ENCODE data around the gene RCAN1. TPM values are rescaled to one million over a fixed set of nuclear protein-coding genes. Genes with fewer than 3 reads are reported as not detected.

RCAN1 gene
- polyA plus RNA-seq, 2 of the 4 experiments (the other 2 are of a cell fraction), result 10.2 to 11.9 TPM

GRCh38 chr21:34543017-34543416, 71.9 kb downstream of the RCAN1 start:
- no peak overlapping the region; a peak in 1 of 6 replicates for H3K27ac ChIP-seq
- DNase-seq (ENCODE audit: low read depth in 1 of 2, low spot score in 1 of 2), result no peak
- whole genome bisulfite sequencing (ENCODE audit: missing lambda C conversion rate), result 79% methylated on average over 3 of the region's 3 CpGs
- TF ChIP-seq BCL3 (IDR thresholded peaks at IDR 0.05) (no peak), EHMT2 (IDR thresholded peaks at IDR 0.05; ENCODE audit: low read depth) (no peak), MAX (IDR thresholded peaks at IDR 0.05) (no peak), MAFK (IDR thresholded peaks at IDR 0.05; ENCODE audit: partially characterized antibody) (no peak), GATA3 (IDR thresholded peaks at IDR 0.05; ENCODE audit: borderline replicate concordance) (no peak), KDM1A (IDR thresholded peaks at IDR 0.05; ENCODE audit: low read depth) (no peak)
- TF ChIP-seq, protein P1, sequence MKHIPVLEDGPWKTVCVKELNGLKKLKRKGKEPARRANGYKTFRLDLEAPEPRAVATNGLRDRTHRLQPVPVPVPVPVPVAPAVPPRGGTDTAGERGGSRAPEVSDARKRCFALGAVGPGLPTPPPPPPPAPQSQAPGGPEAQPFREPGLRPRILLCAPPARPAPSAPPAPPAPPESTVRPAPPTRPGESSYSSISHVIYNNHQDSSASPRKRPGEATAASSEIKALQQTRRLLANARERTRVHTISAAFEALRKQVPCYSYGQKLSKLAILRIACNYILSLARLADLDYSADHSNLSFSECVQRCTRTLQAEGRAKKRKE (CRISPR knock-in tag; IDR thresholded peaks at IDR 0.05; ENCODE audit: low read depth), result no peak
- CTCF ChIA-PET, result interaction anchor here (0.7 to 1.6 kb wide), 5 partner anchors 12 to 60 kb away, joined by 3 to 7 read pairs (median 5); no protein-coding TSS in a partner anchor
- no peak overlapping the region for H3K4me3 ChIP-seq
- H3K4me2 ChIP-seq, result no peak overlapping the region
- FAIRE-seq, result no peak
- H3K9me3 ChIP-seq, result no peaks in the 10 kb centered on the region
- POLR2A ChIA-PET, result no interaction called here
- H3K4me1 ChIP-seq, result peaks cover 16% of the 10 kb centered on the region
- no peak for ATAC-seq

GRCh38 chr21:34540206-34540605, 74.7 kb downstream of the RCAN1 start:
- no peak overlapping the region for H3K27ac ChIP-seq
- 85% methylated on average over 5 of the region's 5 CpGs for WGBS (ENCODE audit: missing lambda C conversion rate)
- FAIRE-seq (no peak), DNase-seq (ENCODE audit: low read depth in 1 of 2, low spot score in 1 of 2) (no peak), ATAC-seq (no peak)
- no peak overlapping the region for H3K4me3 ChIP-seq
- POLR2A ChIA-PET, result no interaction called here
- CTCF ChIA-PET, result no interaction called here
- H3K4me2 ChIP-seq, result no peak overlapping the region
- H3K9me3 ChIP-seq, result no peaks in the 10 kb centered on the region
- no peak for TF ChIP-seq BHLHE40 (IDR thresholded peaks at IDR 0.05; ENCODE audit: low read depth, low read length)
- TF ChIP-seq GATA3 (IDR thresholded peaks at IDR 0.05; ENCODE audit: borderline replicate concordance), result no peak
- no peak for TF ChIP-seq TFCP2L1 (CRISPR knock-in tag; IDR thresholded peaks at IDR 0.05)
- TF ChIP-seq CHD2 (IDR thresholded peaks at IDR 0.05; ENCODE audit: low read length, partially characterized antibody), result no peak
- no peak for TF ChIP-seq MAFK (IDR thresholded peaks at IDR 0.05; ENCODE audit: partially characterized antibody)
- TF ChIP-seq CBX8 (IDR thresholded peaks at IDR 0.05), result no peak
- no peak for TF ChIP-seq HEYL (CRISPR knock-in tag; IDR thresholded peaks at IDR 0.05)
- no peak for TF ChIP-seq EHF (CRISPR knock-in tag; IDR thresholded peaks at IDR 0.05)
- TF ChIP-seq CTCF (IDR thresholded peaks at IDR 0.05), result no peak
- TF ChIP-seq NPAS2 (CRISPR knock-in tag; IDR thresholded peaks at IDR 0.05; ENCODE audit: borderline replicate concordance), result no peak
- TF ChIP-seq ZC3H11A (IDR thresholded peaks at IDR 0.05), result no peak
- TF ChIP-seq, protein P2, sequence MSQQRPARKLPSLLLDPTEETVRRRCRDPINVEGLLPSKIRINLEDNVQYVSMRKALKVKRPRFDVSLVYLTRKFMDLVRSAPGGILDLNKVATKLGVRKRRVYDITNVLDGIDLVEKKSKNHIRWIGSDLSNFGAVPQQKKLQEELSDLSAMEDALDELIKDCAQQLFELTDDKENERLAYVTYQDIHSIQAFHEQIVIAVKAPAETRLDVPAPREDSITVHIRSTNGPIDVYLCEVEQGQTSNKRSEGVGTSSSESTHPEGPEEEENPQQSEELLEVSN (IDR thresholded peaks at IDR 0.05; ENCODE audit: borderline replicate concordance, low read depth), result no peak
- TF ChIP-seq EP300 (IDR thresholded peaks at IDR 0.05), result no peak
- no peak for TF ChIP-seq EHMT2 (IDR thresholded peaks at IDR 0.05; ENCODE audit: low read depth)
- TF ChIP-seq ZSCAN20 (CRISPR knock-in tag; IDR thresholded peaks at IDR 0.05), result no peak
- H3K4me1 ChIP-seq, result peaks cover 7% of the 10 kb centered on the region

GRCh38 chr21:34537838-34538237, 77.1 kb downstream of the RCAN1 start:
- ChIA-PET CTCF (interaction anchor here (0.6 to 1.4 kb wide), 3 partner anchors 28 to 209 kb away, joined by 3 to 4 read pairs (median 3); no protein-coding TSS in a partner anchor), POLR2A (no interaction called here)
- 98% methylated on average over 3 of the region's 3 CpGs for WGBS (ENCODE audit: missing lambda C conversion rate)
- H3K27ac ChIP-seq, result no peak overlapping the region
- H3K4me1 ChIP-seq, result no peaks in the 10 kb centered on the region
- H3K9me3 ChIP-seq, result no peaks in the 10 kb centered on the region
- H3K4me2 ChIP-seq, result no peak overlapping the region
- ATAC-seq (no peak), DNase-seq (ENCODE audit: low read depth in 1 of 2, low spot score in 1 of 2) (no peak), FAIRE-seq (no peak)
- H3K4me3 ChIP-seq, result no peak overlapping the region
- TF ChIP-seq USF2 (IDR thresholded peaks at IDR 0.05), result no peak
- TF ChIP-seq ZNF302 (CRISPR knock-in tag; IDR thresholded peaks at IDR 0.05), result no peak
- TF ChIP-seq HMGXB4 (CRISPR knock-in tag; IDR thresholded peaks at IDR 0.05; ENCODE audit: borderline replicate concordance), result no peak
- TF ChIP-seq HOXB5 (CRISPR knock-in tag; IDR thresholded peaks at IDR 0.05), result no peak
- TF ChIP-seq EP300 (IDR thresholded peaks at IDR 0.05), result no peak
- no peak for TF ChIP-seq ZSCAN20 (CRISPR knock-in tag; IDR thresholded peaks at IDR 0.05)
- TF ChIP-seq RCOR1 (IDR thresholded peaks at IDR 0.05; ENCODE audit: low read depth, low read length), result no peak
- no peak for TF ChIP-seq EHMT2 (IDR thresholded peaks at IDR 0.05; ENCODE audit: low read depth)
- no peak for TF ChIP-seq CHD4 (IDR thresholded peaks at IDR 0.05; ENCODE audit: borderline replicate concordance)
- no peak for TF ChIP-seq CBX2 (IDR thresholded peaks at IDR 0.05; ENCODE audit: borderline replicate concordance, low read depth)
- no peak for TF ChIP-seq MAZ (IDR thresholded peaks at IDR 0.05; ENCODE audit: borderline replicate concordance, low read depth, low read length)
- no peak for TF ChIP-seq ESRRA (IDR thresholded peaks at IDR 0.05; ENCODE audit: borderline replicate concordance, low read length)
- TF ChIP-seq MAFK (IDR thresholded peaks at IDR 0.05; ENCODE audit: partially characterized antibody), result no peak
